Coronary artery (tissue), 2 donors: ENCODE measurements around the gene ZNF469.

Source experiments
- DNase-seq: peaks from one replicate; pipeline ENCODE4 v3.0.0-alpha.2; 2017; ENCODE audit warnings: low spot score
- H3K27ac ChIP-seq, 2 donors: fragments of 200-600 bp; sonication (generic); one replicate each; pipeline ENCODE4 v1.5.1; 2016 to 2019
- H3K4me3 ChIP-seq: fragments of 200-600 bp; sonication (generic); 2 replicates; pipeline ENCODE4 v1.5.1; 2016; ENCODE audit warnings: mild to moderate bottlenecking, moderate library complexity
- TF ChIP-seq, protein P1 (sequence below): fragments of 200-600 bp; sonication (generic); IDR thresholded peaks from one replicate; pipeline ENCODE4 v1.5.1; 2019; ENCODE audit warnings: antibody characterized with exemption

The ZNF469 gene

DNA sequence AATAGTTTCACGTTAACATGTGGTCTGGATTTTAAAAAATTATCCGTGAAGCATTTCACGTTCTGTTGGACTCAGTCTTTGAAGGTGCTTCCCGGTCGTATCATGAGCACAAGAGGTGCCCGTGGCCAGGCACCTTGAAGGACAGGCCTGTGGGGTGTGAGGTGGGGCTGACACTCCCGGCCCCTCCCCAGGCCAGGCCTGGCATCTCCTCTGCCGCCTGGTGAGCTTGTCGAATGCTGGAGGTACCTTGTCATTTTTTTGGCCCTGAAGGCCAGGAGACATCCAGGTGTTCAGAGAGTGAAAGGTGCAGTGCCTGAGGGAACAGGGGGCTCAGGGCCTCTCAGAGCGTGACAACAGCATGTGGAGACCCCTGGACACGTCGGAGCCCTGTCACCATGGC, 11.7 kb downstream of the ZNF469 start:
- Histone ChIP-seq H3K4me3 (no peak overlapping the region), H3K27ac (no peak overlapping the region)
- TF ChIP-seq, protein P1, sequence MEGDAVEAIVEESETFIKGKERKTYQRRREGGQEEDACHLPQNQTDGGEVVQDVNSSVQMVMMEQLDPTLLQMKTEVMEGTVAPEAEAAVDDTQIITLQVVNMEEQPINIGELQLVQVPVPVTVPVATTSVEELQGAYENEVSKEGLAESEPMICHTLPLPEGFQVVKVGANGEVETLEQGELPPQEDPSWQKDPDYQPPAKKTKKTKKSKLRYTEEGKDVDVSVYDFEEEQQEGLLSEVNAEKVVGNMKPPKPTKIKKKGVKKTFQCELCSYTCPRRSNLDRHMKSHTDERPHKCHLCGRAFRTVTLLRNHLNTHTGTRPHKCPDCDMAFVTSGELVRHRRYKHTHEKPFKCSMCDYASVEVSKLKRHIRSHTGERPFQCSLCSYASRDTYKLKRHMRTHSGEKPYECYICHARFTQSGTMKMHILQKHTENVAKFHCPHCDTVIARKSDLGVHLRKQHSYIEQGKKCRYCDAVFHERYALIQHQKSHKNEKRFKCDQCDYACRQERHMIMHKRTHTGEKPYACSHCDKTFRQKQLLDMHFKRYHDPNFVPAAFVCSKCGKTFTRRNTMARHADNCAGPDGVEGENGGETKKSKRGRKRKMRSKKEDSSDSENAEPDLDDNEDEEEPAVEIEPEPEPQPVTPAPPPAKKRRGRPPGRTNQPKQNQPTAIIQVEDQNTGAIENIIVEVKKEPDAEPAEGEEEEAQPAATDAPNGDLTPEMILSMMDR = no peak
- no peak for DNase-seq

DNA sequence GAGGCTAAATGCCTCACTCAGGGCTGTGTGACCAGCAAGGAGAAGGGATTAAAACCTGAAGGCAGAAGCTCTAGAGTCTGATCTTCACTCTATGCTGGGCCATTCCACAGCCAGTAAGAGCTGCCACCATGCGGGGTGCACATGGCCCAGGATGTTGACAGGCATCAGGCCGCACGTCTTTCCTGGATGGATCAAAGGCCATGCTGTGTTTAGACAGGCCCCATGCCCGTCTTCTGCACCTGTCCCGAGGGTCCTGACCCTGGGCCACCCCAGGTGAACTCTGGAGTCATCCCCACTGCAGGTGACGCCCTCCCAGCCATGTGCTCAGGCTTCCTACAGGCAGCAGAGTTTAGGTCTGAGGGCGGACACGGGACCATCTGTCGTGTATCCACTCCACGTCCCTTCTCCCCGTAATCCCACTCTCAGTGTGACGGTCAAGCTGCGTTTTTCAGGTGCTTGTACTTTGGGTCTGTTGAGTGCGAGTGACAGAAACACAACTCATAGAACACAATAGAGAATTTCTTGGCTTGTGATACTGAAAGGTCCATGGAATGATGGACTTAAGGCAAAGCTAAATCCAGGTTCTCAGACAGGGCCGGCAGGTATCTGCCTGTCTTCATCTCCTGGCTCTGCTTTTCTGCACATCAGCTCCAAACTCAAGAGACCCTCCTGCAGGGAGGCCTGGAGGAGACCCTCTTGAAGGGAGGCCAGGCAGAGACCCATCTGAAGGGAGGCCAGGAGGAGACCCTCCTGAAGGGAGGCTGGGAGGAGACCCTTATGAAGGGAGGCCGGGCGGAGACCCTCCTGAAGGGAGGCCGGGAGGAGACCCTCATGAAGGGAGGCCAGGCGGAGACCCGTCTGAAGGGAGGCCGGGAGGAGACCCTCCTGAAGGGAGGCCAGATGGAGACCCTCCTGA, 13.2 kb downstream of the ZNF469 start:
- Histone ChIP-seq H3K27ac (no peak overlapping the region), H3K4me3 (no peak overlapping the region)
- no peak for DNase-seq
- TF ChIP-seq, protein P1 = no peak

- Histone ChIP-seq H3K27ac (no peak overlapping the region), H3K4me3 (no peak overlapping the region)
- no peak for DNase-seq
- TF ChIP-seq, protein P1 = no peak
Observed at GRCh38 chr16:88398170-88398873, 15.6 kb downstream of the ZNF469 start.

- no peak for DNase-seq
- Histone ChIP-seq H3K27ac (no peak overlapping the region), H3K4me3 (no peak overlapping the region)
- TF ChIP-seq, protein P1 = no peak
Observed at GRCh38 chr16:88398874-88399178, 16.1 kb downstream of the ZNF469 start.

DNA sequence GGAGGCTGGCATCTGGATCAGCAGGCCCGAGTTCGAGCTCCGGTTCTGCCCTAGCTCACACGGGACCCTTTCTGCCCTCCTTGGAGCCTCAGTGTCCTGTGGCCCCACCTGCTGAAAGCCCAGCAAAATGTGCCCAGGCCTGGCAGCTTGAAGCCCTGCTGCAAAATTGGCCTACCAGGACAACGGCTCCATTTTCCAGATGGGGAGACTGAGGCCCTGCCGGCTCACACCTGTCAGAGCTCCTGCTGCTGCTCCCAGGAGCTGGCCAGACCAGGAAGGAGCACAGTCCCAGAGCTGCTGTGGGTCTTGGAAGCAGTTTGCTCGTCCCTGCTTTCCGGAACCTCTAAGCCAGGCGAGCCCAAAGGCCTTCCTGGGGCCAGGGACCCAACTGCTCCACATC, 17.4 kb downstream of the ZNF469 start:
- Histone ChIP-seq H3K27ac (no peak overlapping the region), H3K4me3 (no peak overlapping the region)
- TF ChIP-seq, protein P1 = no peak
- DNase-seq = no peak

- no peak overlapping the region for H3K27ac ChIP-seq
- no peak for DNase-seq
- TF ChIP-seq, protein P1 = no peak
- H3K4me3 ChIP-seq = no peak overlapping the region
Observed at GRCh38 chr16:88401604-88402246, 19.0 kb downstream of the ZNF469 start.
